ENCODE data around the gene CHD1. TPM values are rescaled to one million over a fixed set of nuclear protein-coding genes. Genes with fewer than 3 reads are reported as not detected.

Gene CHD1
- total and polyA plus RNA-seq, 2 of the 4 experiments (the other 2 are of a cell fraction) = 12.3 to 33.7 TPM

GRCh38 chr5:98954392-98955028 is 25.7 kb upstream of the CHD1 start:
- Histone ChIP-seq H4K5ac (ENCODE audit: low read depth, low read length) (no peak overlapping the region), H3K36me3 (ENCODE audit: control insufficient read depth, insufficient read depth, low read length) (no peaks in the 10 kb centered on the region), H3K23ac (ENCODE audit: low read depth, low read length) (no peak overlapping the region), H3K9me1 (ENCODE audit: insufficient read depth, low read length) (no peaks in the 10 kb centered on the region), H4K91ac (ENCODE audit: insufficient read depth, low read depth, low read length) (no peak overlapping the region), H3K56ac (ENCODE audit: extremely low read depth, insufficient read depth, low read length) (no peak overlapping the region), H3K79me1 (ENCODE audit: low read depth in 1 of 2, low read length in 2 of 2) (no peaks in the 10 kb centered on the region), H4K20me1 (ENCODE audit: insufficient read depth, low read length) (no peaks in the 10 kb centered on the region), H3K9ac (ENCODE audit: low read depth, low read length) (no peak overlapping the region), H2AK9ac (replicated peaks; ENCODE audit: low read depth, low read length, poor library complexity) (no peak overlapping the region), H3K4ac (ENCODE audit: low read depth, low read length) (no peak overlapping the region), H3K18ac (ENCODE audit: low read depth, low read length) (no peak overlapping the region), H3K27ac (ENCODE audit: insufficient read depth, low read length) (no peak overlapping the region), H3K4me2 (ENCODE audit: low read depth, low read length) (no peak overlapping the region), H3K9me3 (ENCODE audit: control insufficient read depth, insufficient read depth, low read length) (no peaks in the 10 kb centered on the region), H3K14ac (replicated peaks; ENCODE audit: low read depth, low read length) (0 out of 2 replicates have a peak overlapping the region, but pooled peaks have one; percentile 15), H3K27me3 (ENCODE audit: control insufficient read depth, insufficient read depth, low read length) (no peaks in the 10 kb centered on the region), H2AK5ac (ENCODE audit: low read depth, low read length) (no peak overlapping the region), H2BK120ac (ENCODE audit: low read depth, low read length) (no peak overlapping the region), H4K8ac (ENCODE audit: low read depth in 2 of 2, low read length in 2 of 2) (no peak overlapping the region), H2AFZ (replicated peaks; ENCODE audit: low read length, poor library complexity) (no peak overlapping the region), H3K4me1 (ENCODE audit: control insufficient read depth, insufficient read depth, low read length) (no peaks in the 10 kb centered on the region), H2BK5ac (ENCODE audit: low read depth, low read length, poor library complexity, severe bottlenecking) (no peak overlapping the region), H2BK20ac (ENCODE audit: low read depth, low read length) (no peak overlapping the region), H3K4me3 (ENCODE audit: insufficient read depth, low read depth, low read length) (no peak overlapping the region), H2BK15ac (ENCODE audit: low read depth, low read length) (no peak overlapping the region)
- dilution Hi-C loops (cut with HindIII; ENCODE audit: low sequenced_read_pairs, unreplicated experiment) = no loop called here
- POLR2A ChIA-PET (ENCODE audit: unreplicated experiment) = no interaction called here
- intact Hi-C loops (cut with micrococcal nuclease) = no loop called here
- ATAC-seq (ENCODE audit: low read depth) (no peak), DNase-seq (no peak)
- CTCF ChIA-PET = no interaction called here
- TF ChIP-seq MAFK (IDR thresholded peaks at IDR 0.05; ENCODE audit: low read depth, low read length) = no peak
- TF ChIP-seq CTCF (conservative IDR thresholded peaks at IDR 0.05; ENCODE audit: low read depth, low read length) = no peak
- TF ChIP-seq SMC3 (IDR thresholded peaks at IDR 0.05; ENCODE audit: low read depth, low read length) = no peak
- no peak for TF ChIP-seq POLR2A (IDR thresholded peaks at IDR 0.05; ENCODE audit: low read depth, low read length)
- TF ChIP-seq RCOR1 (IDR thresholded peaks at IDR 0.05; ENCODE audit: insufficient replicate concordance, low read length) = no peak
- no peak for TF ChIP-seq CHD1 (IDR thresholded peaks at IDR 0.05; ENCODE audit: low read depth, low read length)
- TF ChIP-seq ELK1 (IDR thresholded peaks at IDR 0.05; ENCODE audit: borderline replicate concordance, low read depth, low read length) = no peak
- TF ChIP-seq CEBPB (IDR thresholded peaks at IDR 0.05; ENCODE audit: low read depth, low read length) = no peak
- TF ChIP-seq MXI1 (IDR thresholded peaks at IDR 0.05; ENCODE audit: borderline replicate concordance, low read depth, low read length) = no peak
- TF ChIP-seq NFE2L2 (IDR thresholded peaks at IDR 0.05; ENCODE audit: low read depth, low read length) = no peak
- TF ChIP-seq RFX5 (IDR thresholded peaks at IDR 0.05; ENCODE audit: low read depth, low read length) = no peak
- no peak for TF ChIP-seq MAZ (IDR thresholded peaks at IDR 0.05; ENCODE audit: borderline replicate concordance, low read depth, low read length)
- TF ChIP-seq RAD21 (IDR thresholded peaks at IDR 0.05; ENCODE audit: low read length) = no peak
- no peak for TF ChIP-seq FOS (IDR thresholded peaks at IDR 0.05; ENCODE audit: low read depth, low read length)
- no TSS peak for BruUV-seq (replicated peaks)
- in situ Hi-C loops (cut with MboI; ENCODE audit: low sequenced_read_pairs) = no loop called here
- 100% methylated on average over 2 of the region's 5 CpGs; no CpG with 5 or more reads in 1 of the 2 experiments for WGBS, 2 experiments (ENCODE audit: extremely low coverage in 2 of 2, insufficient read length in 1 of 2)

Data from IMR-90 (cell line).